Chondrocyte (in vitro differentiated cells): ENCODE data around the gene CLCN7. TPM values are rescaled to one million over a fixed set of nuclear protein-coding genes. Genes with fewer than 3 reads are reported as not detected.

Source experiments
- DNase-seq: peaks from one replicate; pipeline ENCODE4 v3.0.0; 2021; ENCODE audit warnings: mixed read lengths, low spot score
- H3K27ac Mint-ChIP-seq: one replicate; pipeline ENCODE4 v1.8.0; 2021; ENCODE audit warnings: mild to moderate bottlenecking, moderate library complexity, mixed read lengths; ENCODE audit not compliant: unreplicated experiment
- H3K27me3 Mint-ChIP-seq: 2 replicates; pipeline ENCODE4 v1.8.0; 2021; ENCODE audit warnings: low read depth, mixed read lengths
- H3K36me3 Mint-ChIP-seq: 2 replicates; pipeline ENCODE4 v1.8.0; 2021; ENCODE audit warnings: low read depth, mixed read lengths
- H3K4me1 Mint-ChIP-seq: 2 replicates; pipeline ENCODE4 v1.8.0; 2021; ENCODE audit warnings: low read depth, mild to moderate bottlenecking, mixed read lengths
- H3K4me3 Mint-ChIP-seq: one replicate; pipeline ENCODE4 v1.8.0; 2021; ENCODE audit warnings: mild to moderate bottlenecking, moderate library complexity, mixed read lengths; ENCODE audit not compliant: unreplicated experiment
- H3K9me3 Mint-ChIP-seq: 2 replicates; pipeline ENCODE4 v1.8.0; 2021; ENCODE audit warnings: low read depth, mixed read lengths
- total RNA-seq: library from RNA; stranded (reverse); gene quantifications from 3 replicates; pipeline ENCODE4 v1.2.1, GENCODE V29; 2021
- TF ChIP-seq, protein P1 (sequence below): fragments of 200-600 bp; sonication (generic); IDR thresholded peaks from 2 replicates; pipeline ENCODE4 v1.5.0; 2021; ENCODE audit warnings: antibody characterized with exemption, mild to moderate bottlenecking, moderate library complexity

Gene CLCN7
- total RNA-seq, 1 donor from 2014 or later, result 97.0 TPM

DNA sequence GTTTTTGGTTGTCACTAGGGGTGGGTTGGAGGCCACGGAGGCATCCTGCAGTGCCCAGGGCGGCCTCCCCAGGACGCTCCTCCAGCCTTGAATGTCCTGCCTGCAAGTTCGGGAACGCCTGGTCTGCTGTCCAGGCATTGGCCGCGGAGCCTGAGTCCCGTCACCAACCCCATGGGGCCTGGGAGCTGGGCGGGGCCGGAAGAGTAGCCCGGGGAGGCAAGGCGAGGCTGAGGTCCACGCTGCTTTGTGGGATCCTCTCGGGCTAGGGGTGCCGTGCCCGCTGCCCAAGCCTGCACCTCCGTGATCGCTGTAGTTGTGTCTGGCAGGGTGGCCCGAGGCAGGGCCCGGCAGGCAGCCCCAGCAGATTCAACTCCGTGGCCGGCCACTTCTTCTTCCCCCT, 31.1 kb upstream of the CLCN7 start:
- H3K4me3 Mint-ChIP-seq, result no peak overlapping the region
- H3K9me3 Mint-ChIP-seq, result no peaks in the 10 kb centered on the region
- peaks cover 9% of the 10 kb centered on the region for H3K36me3 Mint-ChIP-seq
- peaks cover 2% of the 10 kb centered on the region for H3K4me1 Mint-ChIP-seq
- no peak overlapping the region for H3K27ac Mint-ChIP-seq
- H3K27me3 Mint-ChIP-seq, result no peaks in the 10 kb centered on the region
- TF ChIP-seq, protein P1, sequence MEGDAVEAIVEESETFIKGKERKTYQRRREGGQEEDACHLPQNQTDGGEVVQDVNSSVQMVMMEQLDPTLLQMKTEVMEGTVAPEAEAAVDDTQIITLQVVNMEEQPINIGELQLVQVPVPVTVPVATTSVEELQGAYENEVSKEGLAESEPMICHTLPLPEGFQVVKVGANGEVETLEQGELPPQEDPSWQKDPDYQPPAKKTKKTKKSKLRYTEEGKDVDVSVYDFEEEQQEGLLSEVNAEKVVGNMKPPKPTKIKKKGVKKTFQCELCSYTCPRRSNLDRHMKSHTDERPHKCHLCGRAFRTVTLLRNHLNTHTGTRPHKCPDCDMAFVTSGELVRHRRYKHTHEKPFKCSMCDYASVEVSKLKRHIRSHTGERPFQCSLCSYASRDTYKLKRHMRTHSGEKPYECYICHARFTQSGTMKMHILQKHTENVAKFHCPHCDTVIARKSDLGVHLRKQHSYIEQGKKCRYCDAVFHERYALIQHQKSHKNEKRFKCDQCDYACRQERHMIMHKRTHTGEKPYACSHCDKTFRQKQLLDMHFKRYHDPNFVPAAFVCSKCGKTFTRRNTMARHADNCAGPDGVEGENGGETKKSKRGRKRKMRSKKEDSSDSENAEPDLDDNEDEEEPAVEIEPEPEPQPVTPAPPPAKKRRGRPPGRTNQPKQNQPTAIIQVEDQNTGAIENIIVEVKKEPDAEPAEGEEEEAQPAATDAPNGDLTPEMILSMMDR, result no peak
- no peak for DNase-seq

DNA sequence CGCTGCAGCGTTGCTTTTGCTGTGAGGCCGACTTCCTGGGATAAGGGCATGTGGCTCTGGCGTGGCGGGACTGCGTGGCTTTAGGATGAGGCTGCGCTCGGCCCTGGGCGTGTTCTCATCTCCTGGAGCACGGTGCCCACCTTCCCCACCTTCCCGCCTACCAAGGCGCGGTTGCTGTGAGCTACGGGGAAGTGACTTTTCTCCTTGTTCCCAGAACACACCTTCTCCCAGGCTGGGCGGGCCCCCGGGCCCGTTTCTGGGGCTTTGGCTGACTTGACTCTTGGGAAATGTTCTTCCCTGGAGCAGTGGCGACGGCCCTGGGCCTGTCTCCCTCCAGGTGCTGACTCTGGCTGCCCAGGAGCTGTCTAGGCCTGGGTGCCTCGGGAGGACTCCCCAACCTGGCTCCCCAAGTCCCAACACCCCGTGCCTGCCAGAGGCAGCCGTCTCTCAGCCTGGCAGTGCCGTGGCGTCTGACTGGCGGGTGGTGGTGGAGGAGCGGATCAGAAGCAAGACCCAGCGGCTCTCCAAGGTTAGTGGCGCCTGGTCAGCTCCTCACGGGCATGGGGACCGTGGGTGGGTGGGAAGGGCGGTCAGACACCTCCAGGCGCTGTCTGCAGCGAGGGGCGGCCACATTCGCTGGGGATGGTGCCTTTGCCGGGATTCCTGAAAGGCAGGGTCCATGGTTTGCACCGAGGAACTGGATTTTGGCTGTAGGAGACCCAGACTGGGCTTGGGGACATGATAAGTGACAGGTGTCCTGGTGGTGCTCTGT, 30.4 kb upstream of the CLCN7 start:
- no peak overlapping the region for H3K27ac Mint-ChIP-seq
- peaks cover 7% of the 10 kb centered on the region for H3K36me3 Mint-ChIP-seq
- H3K27me3 Mint-ChIP-seq, result no peaks in the 10 kb centered on the region
- DNase-seq, result no peak
- TF ChIP-seq, protein P1, result no peak
- no peaks in the 10 kb centered on the region for H3K9me3 Mint-ChIP-seq
- H3K4me3 Mint-ChIP-seq, result no peak overlapping the region
- H3K4me1 Mint-ChIP-seq, result peaks cover 2% of the 10 kb centered on the region

DNA sequence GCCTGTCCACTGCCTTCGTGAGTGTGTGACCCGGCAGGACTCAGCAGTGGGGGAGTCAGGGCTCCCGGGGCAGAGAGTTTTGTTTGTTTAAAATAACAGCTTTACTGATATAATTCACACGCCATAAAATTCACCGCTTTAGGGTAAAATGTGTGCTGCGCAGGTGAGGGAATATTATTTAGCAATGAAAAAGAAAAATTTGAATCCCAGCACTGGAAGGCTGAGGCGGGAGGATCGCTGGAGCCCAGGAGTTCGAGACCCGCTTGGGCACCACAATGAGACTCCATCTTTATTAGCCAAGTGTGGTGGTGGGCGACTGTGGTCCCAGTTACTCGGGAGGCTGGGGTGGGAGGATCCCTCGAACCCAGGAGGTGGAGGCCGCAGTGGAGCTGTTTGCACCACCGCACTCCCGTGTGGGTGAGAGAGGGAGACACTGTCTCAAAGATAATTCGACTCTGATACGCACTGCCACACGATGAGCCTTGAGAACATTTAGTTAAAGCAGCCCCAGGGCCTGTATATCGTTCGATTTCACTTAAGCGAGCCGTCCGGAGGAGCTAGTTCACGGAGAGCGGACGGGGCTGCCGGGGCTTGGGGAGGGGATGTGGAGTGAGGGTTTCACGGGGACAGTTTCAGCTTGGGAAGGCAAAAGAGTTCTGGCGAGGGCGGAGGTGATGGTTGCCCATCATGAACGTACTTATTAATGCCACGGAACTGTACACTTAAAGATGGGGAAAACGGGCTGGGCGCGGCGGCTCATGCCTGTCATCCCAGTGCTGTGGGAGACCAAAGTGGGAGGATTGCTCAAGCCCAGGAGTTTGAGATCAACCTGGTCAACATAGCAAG, 28.5 kb upstream of the CLCN7 start:
- Mint-ChIP-seq H3K36me3 (peaks cover 7% of the 10 kb centered on the region), H3K27ac (no peak overlapping the region), H3K9me3 (no peaks in the 10 kb centered on the region), H3K4me3 (no peak overlapping the region), H3K27me3 (no peaks in the 10 kb centered on the region), H3K4me1 (no peaks in the 10 kb centered on the region)
- TF ChIP-seq, protein P1, result no peak
- no peak for DNase-seq

DNA sequence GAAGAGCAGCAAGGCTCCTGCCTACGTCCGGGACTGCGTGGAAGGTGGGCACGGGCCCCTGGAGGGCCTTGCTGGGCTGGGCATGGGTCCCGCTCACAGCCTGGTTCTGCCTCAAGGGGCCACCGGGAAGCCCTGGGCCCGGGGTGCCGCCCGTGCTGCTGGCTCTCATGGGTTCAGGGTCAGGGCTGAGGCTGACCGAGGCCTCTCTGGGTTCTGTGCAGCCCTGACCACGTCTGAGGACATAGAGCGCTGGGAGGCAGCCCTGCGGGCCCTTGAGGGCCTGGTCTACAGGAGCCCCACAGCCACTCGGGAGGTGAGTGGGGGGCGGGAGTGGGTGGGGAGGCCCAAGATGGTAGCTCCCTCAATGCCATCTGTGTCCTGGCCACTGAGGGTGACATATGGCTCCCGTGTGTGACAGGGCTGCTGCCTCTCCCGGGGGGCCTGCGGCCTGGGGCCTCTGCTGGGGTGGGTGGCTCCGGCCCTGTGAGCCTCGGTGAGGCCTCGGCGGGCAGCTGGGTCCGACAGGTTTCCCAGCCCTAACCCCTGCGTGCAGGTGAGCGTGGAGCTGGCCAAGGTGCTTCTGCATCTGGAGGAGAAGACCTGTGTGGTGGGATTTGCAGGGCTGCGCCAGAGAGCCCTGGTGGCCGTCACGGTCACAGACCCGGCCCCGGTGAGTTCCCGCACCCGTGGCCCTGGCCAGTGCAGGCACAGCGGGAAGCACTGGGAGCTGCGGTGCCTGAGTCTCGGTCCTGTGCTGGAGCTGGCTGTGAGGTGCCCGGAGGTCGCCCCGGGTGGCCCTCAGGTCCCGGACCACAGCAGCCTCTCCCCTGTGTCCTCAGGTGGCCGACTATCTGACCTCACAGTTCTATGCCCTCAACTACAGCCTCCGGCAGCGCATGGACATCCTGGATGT, 27.5 kb upstream of the CLCN7 start:
- TF ChIP-seq, protein P1, result no peak
- no peak overlapping the region for H3K27ac Mint-ChIP-seq
- peaks cover 7% of the 10 kb centered on the region for H3K36me3 Mint-ChIP-seq
- no peaks in the 10 kb centered on the region for H3K4me1 Mint-ChIP-seq
- H3K9me3 Mint-ChIP-seq, result no peaks in the 10 kb centered on the region
- no peak overlapping the region for H3K4me3 Mint-ChIP-seq
- H3K27me3 Mint-ChIP-seq, result no peaks in the 10 kb centered on the region
- no peak for DNase-seq

DNA sequence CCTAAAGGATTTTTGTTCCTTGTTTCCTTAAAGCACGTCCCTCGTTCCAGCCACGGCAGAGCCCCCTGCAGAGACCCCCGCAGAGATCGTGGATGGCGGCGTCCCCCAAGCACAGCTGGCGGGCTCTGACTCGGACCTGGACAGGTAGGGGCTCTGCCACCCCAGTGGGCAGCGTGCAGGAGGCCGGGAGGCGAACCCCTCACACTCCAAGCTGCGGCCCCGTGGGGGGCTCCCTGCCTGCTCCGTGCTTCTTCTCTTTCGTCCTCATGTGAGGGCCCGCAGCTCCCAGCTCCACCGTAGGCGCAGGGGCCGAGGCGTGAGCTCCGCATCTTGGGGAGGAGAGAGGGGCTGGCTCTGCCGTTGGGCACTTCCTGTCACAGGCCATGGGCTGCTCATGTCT, 26.8 kb upstream of the CLCN7 start:
- TF ChIP-seq, protein P1, result no peak
- H3K9me3 Mint-ChIP-seq, result no peaks in the 10 kb centered on the region
- H3K4me3 Mint-ChIP-seq, result no peak overlapping the region
- H3K36me3 Mint-ChIP-seq, result peaks cover 10% of the 10 kb centered on the region
- no peaks in the 10 kb centered on the region for H3K27me3 Mint-ChIP-seq
- no peak for DNase-seq
- H3K4me1 Mint-ChIP-seq, result no peaks in the 10 kb centered on the region
- no peak overlapping the region for H3K27ac Mint-ChIP-seq
